ENCODE results near the gene AMDHD1.
"Not testable (repeated sequence)": the region's sequence is repeated elsewhere in the genome, so short reads cannot be mapped to it uniquely, and the experiment has no call there.

Gene AMDHD1

GRCh38 chr12:95966287-95966870, 23.2 kb downstream of the AMDHD1 start:
- no peak for DNase-seq

GRCh38 chr12:95967301-95967700, 24.2 kb downstream of the AMDHD1 start:
- DNase-seq, result no peak

- not testable (repeated sequence) for DNase-seq
These were observed 26.0 kb downstream of the AMDHD1 start for GRCh38 chr12:95969116-95969515.

- DNase-seq, result no peak
These were observed 27.8 kb downstream of the AMDHD1 start for GRCh38 chr12:95970905-95971304.

- DNase-seq, result no peak
These were observed 29.8 kb downstream of the AMDHD1 start for GRCh38 chr12:95972832-95973456.

- no peak for DNase-seq
These were observed 31.2 kb downstream of the AMDHD1 start for GRCh38 chr12:95974358-95974757.

- no peak for DNase-seq
These were observed 32.4 kb downstream of the AMDHD1 start for GRCh38 chr12:95975491-95975890.

- peak; percentile 2 for DNase-seq
These were observed 33.3 kb downstream of the AMDHD1 start for GRCh38 chr12:95976416-95976832.

- DNase-seq, result no peak
These were observed 34.7 kb downstream of the AMDHD1 start for GRCh38 chr12:95977764-95978305.

- DNase-seq, result no peak
These were observed 35.2 kb downstream of the AMDHD1 start for GRCh38 chr12:95978351-95978750.

- DNase-seq, result no peak
These were observed 35.6 kb downstream of the AMDHD1 start for GRCh38 chr12:95978774-95979173.

GRCh38 chr12:95980437-95980836, 37.3 kb downstream of the AMDHD1 start:
- no peak for DNase-seq

- DNase-seq, result no peak
These were observed 39.5 kb downstream of the AMDHD1 start for GRCh38 chr12:95982602-95983001.

GRCh38 chr12:95984682-95985081, 41.6 kb downstream of the AMDHD1 start:
- DNase-seq, result no peak

- no peak for DNase-seq
These were observed 43.8 kb downstream of the AMDHD1 start for GRCh38 chr12:95986635-95987570.

GRCh38 chr12:95988506-95989275, 45.6 kb downstream of the AMDHD1 start:
- DNase-seq, result no peak

- DNase-seq, result no peak
These were observed 46.5 kb downstream of the AMDHD1 start for GRCh38 chr12:95989504-95990123.

- DNase-seq, result no peak
These were observed 47.0 kb downstream of the AMDHD1 start for GRCh38 chr12:95990136-95990535.

- no peak for DNase-seq
These were observed 50.8 kb downstream of the AMDHD1 start for GRCh38 chr12:95993907-95994306.

GRCh38 chr12:95994476-95994875, 51.3 kb downstream of the AMDHD1 start:
- DNase-seq, result no peak

- no peak for DNase-seq
These were observed 52.3 kb downstream of the AMDHD1 start for GRCh38 chr12:95995238-95996031.

All from kidney glomerular epithelial cell (primary cell).